Psoas muscle (tissue), 8 donors: ENCODE measurements around the gene ZRANB3. TPM values are rescaled to one million over a fixed set of nuclear protein-coding genes. Genes with fewer than 3 reads are reported as not detected.
"Not testable (repeated sequence)": the region's sequence is repeated elsewhere in the genome, so short reads cannot be mapped to it uniquely, and the experiment has no call there.

Source experiments
- ATAC-seq, 4 donors: fragments of 200-7000 bp; cut with Tn5 transposase; one replicate each; pipeline ENCODE4 v1.9.1; 2020; ENCODE audit warnings: moderate library complexity in 3 of 4, mild to moderate bottlenecking in 2 of 4
- DNase-seq, 2 donors: peaks; one replicate each; pipeline ENCODE4 v3.0.0-alpha.2; 2020
- H3K27ac ChIP-seq: fragments of 200-600 bp; one replicate; pipeline ENCODE4 v1.8.0; 2022
- H3K27me3 ChIP-seq, 3 donors: fragments of 200-600 bp in 1 of 3; one replicate each; pipeline versions ENCODE4 v1.6.1 to v1.8.0; 2013 to 2022; ENCODE audit warnings: low read length in 2 of 3, mild to moderate bottlenecking in 2 of 3, moderate library complexity in 1 of 3; ENCODE audit not compliant: insufficient read depth in 3 of 3
- H3K36me3 ChIP-seq, 2 donors: fragments of 200-600 bp in 1 of 2; one replicate each; pipeline versions ENCODE4 v1.6.1 to v1.8.0; 2013 to 2022; ENCODE audit warnings: low read depth in 1 of 2, mild to moderate bottlenecking in 1 of 2, moderate library complexity in 1 of 2; ENCODE audit not compliant: insufficient read depth in 1 of 2
- H3K4me1 ChIP-seq: fragments of 200-600 bp; one replicate; pipeline ENCODE4 v1.8.0; 2022
- H3K4me3 ChIP-seq: fragments of 200-600 bp; one replicate; pipeline ENCODE4 v1.8.0; 2022; ENCODE audit warnings: mild to moderate bottlenecking
- H3K9me3 ChIP-seq: fragments of 200-600 bp; one replicate; pipeline ENCODE4 v1.8.0; 2022
- CTCF ChIP-seq: fragments of 200-600 bp; IDR thresholded peaks from one replicate; pipeline ENCODE4 v1.8.0; 2022; ENCODE audit warnings: antibody characterized with exemption
- WGBS, 3 donors: extraction: QIAGEN DNeasy Blood & Tissue Kit; methylation state at CpG; one replicate each; pipeline versions ENCODE4 v1.1.6 to v1.1.7; 2013; 5-methylcytosine and 5-hydroxymethylcytosine counted together
- intact Hi-C, 2 donors: fragments of 100-400 bp; cut with DNase I; formaldehyde crosslinking; loops; one replicate each; pipeline versions ENCODE4 v1.11.0 to v1.14.2; 2022
- polyA plus RNA-seq, 3 donors: library from polyadenylated mRNA; stranded (reverse); fragments of 200-250 nt; gene quantifications; one replicate each; pipeline ENCODE4 v1.2.3, GENCODE V29; 2013
- total RNA-seq, 4 donors: library from RNA; stranded (reverse); fragmentation: NEBNext Ultra II Directional in 2 of 4; extraction: Animal tissue kit (Norgen Biotek cat#: 25700) in 2 of 4; gene quantifications; one replicate each; pipeline versions ENCODE4 v1.2.1 to v1.2.4, GENCODE V29; 2021 to 2023
- donor health status: healthy with polysubstance abuse.
- donor health status: DM: no; HTN: no; CAD: no; lungs with moderate emphysema.
- donor health status: Bipolar disorder and iron deficiency.
- donor health status: healthy.
- donor health status: DM: yes; HTN: yes; CAD: no.
- donor health status: DM: no; HTN: no; CAD: no.
- donor health status: DM: no; HTN: no; CAD: no.
- donor health status: DM: yes; HTN: yes; CAD: no.

Gene ZRANB3
- total and polyA plus RNA-seq, 7 donors = 1.3 to 6.4 (median 4.0) TPM

- no peaks in the 10 kb centered on the region for H3K36me3 ChIP-seq
- H3K27ac ChIP-seq = no peak overlapping the region
- TF ChIP-seq CTCF = no peak
- H3K9me3 ChIP-seq = no peaks in the 10 kb centered on the region
- intact Hi-C loops = no loop called here
- 94 to 99% (median 98%) methylated on average over 2 of the region's 2 CpGs for WGBS, 3 donors
- no peaks in the 10 kb centered on the region for H3K27me3 ChIP-seq
- ATAC-seq (no peak), DNase-seq (no peak)
- H3K4me1 ChIP-seq = no peaks in the 10 kb centered on the region
- no peak overlapping the region for H3K4me3 ChIP-seq
These were observed 219.1 kb downstream of the ZRANB3 start for GRCh38 chr2:135311962-135312361.

DNA sequence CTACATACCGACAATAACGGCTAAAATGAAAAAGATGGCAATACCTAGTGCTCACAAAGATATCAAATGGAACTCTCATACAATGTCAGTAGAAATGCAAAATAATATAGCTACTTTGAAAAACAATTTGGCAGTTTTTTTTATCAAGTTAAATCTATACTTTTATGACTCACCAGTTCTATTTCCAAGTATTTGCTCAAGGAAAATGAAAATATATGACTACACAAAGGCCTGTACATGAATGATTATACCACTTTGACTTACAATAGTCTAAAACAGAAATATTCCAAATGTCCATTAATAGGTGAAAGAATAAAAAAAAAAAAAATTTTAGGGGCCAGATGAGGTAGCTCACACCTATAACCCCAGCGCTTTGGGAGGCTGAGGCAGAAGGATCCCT lies 219.8 kb downstream of the ZRANB3 start:
- ATAC-seq = no peak
- TF ChIP-seq CTCF = no peak
- Histone ChIP-seq H3K27ac (no peak overlapping the region), H3K4me3 (no peak overlapping the region), H3K4me1 (no peaks in the 10 kb centered on the region), H3K36me3 (no peaks in the 10 kb centered on the region), H3K27me3 (no peaks in the 10 kb centered on the region), H3K9me3 (no peaks in the 10 kb centered on the region)
- intact Hi-C loops = no loop called here
- 97 to 99% (median 98%) methylated on average over 3 of the region's 3 CpGs for WGBS, 3 donors
- no peak for DNase-seq

DNA sequence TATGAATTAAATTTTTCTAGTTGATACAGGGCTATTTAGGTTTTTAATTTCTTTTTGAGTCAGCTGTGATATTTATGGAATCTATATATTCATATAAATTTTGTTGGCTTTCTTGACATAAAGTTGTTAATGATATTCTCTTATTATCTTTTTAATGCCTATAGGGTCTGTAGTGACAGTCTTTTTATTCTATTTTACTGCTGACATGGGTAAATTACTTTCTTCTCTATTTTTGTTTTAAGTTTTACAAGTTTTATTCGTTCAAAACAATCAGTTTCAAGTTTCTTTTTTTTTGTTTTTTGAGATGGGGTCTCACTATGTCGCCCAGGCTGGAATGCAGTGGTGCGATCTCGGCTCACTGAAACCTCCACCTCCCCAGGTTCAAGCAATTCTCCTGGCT lies 226.3 kb downstream of the ZRANB3 start:
- H3K4me1 ChIP-seq = no peaks in the 10 kb centered on the region
- H3K36me3 ChIP-seq = no peaks in the 10 kb centered on the region
- no peaks in the 10 kb centered on the region for H3K27me3 ChIP-seq
- DNase-seq = no peak
- peaks cover 4% of the 10 kb centered on the region for H3K9me3 ChIP-seq
- TF ChIP-seq CTCF = no peak
- ATAC-seq = no peak
- intact Hi-C loops = no loop called here
- WGBS, 3 donors = 94 to 98% (median 98%) methylated on average over 4 of the region's 4 CpGs
- H3K4me3 ChIP-seq = no peak overlapping the region
- H3K27ac ChIP-seq = no peak overlapping the region

DNA sequence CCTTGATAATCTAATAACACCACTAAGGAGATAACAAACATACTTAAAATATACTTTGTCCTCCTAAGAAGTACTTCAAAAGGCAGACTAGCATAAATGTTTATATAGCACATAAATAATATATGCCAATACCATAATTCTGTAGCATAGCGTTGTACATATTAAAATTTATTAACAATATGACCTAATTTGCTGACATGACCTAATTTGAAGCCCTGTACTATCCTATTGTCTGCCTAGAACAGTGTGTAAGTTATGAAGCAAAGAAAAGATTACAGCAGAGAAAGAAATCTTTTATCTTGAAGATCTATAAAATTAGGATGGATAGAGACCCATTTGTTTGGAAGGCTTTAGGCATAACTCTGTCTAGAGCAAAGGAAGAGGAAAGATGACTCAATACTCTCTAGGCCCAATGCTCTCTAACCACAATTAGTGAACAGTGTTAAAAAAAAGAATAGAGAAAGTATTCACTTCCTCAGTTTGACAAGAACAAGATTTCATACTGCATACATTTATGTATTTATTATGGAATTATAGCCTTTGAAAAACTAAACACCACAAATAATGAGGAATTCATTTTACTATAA lies 231.3 kb downstream of the ZRANB3 start:
- no peak overlapping the region for H3K4me3 ChIP-seq
- no peaks in the 10 kb centered on the region for H3K4me1 ChIP-seq
- no peaks in the 10 kb centered on the region for H3K27me3 ChIP-seq
- DNase-seq (no peak), ATAC-seq (no peak)
- TF ChIP-seq CTCF = no peak
- intact Hi-C loops = no loop called here
- 94 to 96% (median 94%) methylated on average over 1 of the region's 1 CpG for WGBS, 3 donors
- H3K9me3 ChIP-seq = no peaks in the 10 kb centered on the region
- H3K27ac ChIP-seq = no peak overlapping the region
- H3K36me3 ChIP-seq = no peaks in the 10 kb centered on the region

DNA sequence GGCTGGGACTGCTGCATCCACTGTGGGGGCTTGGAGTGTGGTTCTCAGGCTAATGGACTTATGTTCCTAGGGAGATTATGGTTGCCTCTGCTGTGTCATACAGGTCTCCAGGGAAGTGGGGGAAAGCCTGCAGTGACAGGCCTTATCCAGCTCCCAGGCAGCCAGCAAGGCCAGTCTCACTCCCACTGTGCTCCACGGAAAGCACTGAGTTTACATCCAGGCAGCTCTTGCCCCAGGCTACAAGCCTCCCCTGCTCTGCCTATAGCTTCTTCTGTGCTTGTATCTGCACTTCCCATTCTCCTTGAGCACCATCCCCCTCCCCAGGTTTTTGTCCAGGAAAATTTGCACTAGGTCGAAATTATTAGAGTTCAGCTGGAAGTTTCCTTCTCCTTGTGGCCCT lies 231.9 kb downstream of the ZRANB3 start:
- intact Hi-C loops = no loop called here
- no peaks in the 10 kb centered on the region for H3K27me3 ChIP-seq
- H3K36me3 ChIP-seq = no peaks in the 10 kb centered on the region
- no peak for TF ChIP-seq CTCF
- 93 to 95% (median 94%) methylated on average over 2 of the region's 2 CpGs for WGBS, 3 donors
- H3K9me3 ChIP-seq = no peaks in the 10 kb centered on the region
- H3K27ac ChIP-seq = no peak overlapping the region
- no peaks in the 10 kb centered on the region for H3K4me1 ChIP-seq
- DNase-seq = no peak
- ATAC-seq = no peak
- H3K4me3 ChIP-seq = no peak overlapping the region

DNA sequence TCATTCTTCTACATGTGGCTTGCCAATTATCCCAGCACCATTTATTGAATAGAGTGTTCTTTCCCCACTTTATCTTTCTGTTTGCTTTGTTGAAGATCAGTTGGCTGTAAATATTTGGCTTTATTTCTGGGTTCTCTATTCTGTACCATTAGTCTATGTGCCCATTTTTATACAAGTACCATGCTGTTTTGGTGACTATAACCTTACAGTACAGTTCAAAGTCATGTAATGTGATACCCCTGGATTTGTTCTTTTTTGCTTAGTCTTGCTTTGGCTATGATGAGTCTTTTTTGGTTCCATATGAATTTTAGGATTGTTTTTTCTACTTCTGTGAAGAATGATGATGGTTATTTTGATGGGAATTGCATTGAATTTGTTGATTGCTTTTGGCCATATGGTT lies 243.9 kb downstream of the ZRANB3 start:
- DNase-seq, intact Hi-C loops, H3K9me3 ChIP-seq, H3K4me1 ChIP-seq, ATAC-seq, H3K36me3 ChIP-seq, H3K27me3 ChIP-seq, H3K27ac ChIP-seq, H3K4me3 ChIP-seq: not testable (repeated sequence)
